Vagina (tissue), 2 donors: ENCODE measurements around the gene LDLRAD3. TPM values are rescaled to one million over a fixed set of nuclear protein-coding genes. Genes with fewer than 3 reads are reported as not detected.

Experiments
- DNase-seq, 2 donors: peaks; one replicate each; pipeline ENCODE4 v3.0.0-alpha.2; 2017; ENCODE audit errors: extremely low spot score in 2 of 2
- H3K27ac ChIP-seq: fragments of 200-600 bp; sonication (generic); one replicate; pipeline ENCODE4 v1.5.1; 2019
- H3K27me3 ChIP-seq: fragments of 200-600 bp; sonication (generic); one replicate; pipeline ENCODE4 v1.5.1; 2019
- H3K36me3 ChIP-seq, 2 donors: fragments of 200-600 bp; sonication (generic); one replicate each; pipeline ENCODE4 v1.5.1; 2017 to 2019
- H3K4me1 ChIP-seq: fragments of 200-600 bp; sonication (generic); one replicate; pipeline ENCODE4 v1.5.1; 2019
- H3K4me3 ChIP-seq, 2 donors: fragments of 200-600 bp; sonication (generic); 1 replicate in 1 of 2; 2 replicates in 1 of 2; pipeline ENCODE4 v1.5.1; 2016 to 2019
- H3K9me3 ChIP-seq: fragments of 200-600 bp; sonication (generic); one replicate; pipeline ENCODE4 v1.5.1; 2019
- CTCF ChIP-seq, 3 experiments: fragments of 450-650 bp in 2 of 3; fragments of 200-600 bp in 1 of 3; sonication (generic) in 1 of 3; IDR thresholded peaks; one replicate each; pipeline ENCODE4 v1.5.1; 2017 to 2019; ENCODE audit warnings: antibody characterized with exemption in 3 of 3, mild to moderate bottlenecking in 2 of 3, moderate library complexity in 2 of 3
- POLR2A ChIP-seq, 2 donors: fragments of 450-650 bp; IDR thresholded peaks; one replicate each; pipeline ENCODE4 v1.6.1; 2017; ENCODE audit warnings: antibody characterized with exemption in 2 of 2, mild to moderate bottlenecking in 2 of 2, moderate library complexity in 2 of 2
- POLR2AphosphoS5 ChIP-seq, 2 donors: sonication (generic); formaldehyde crosslinking; IDR thresholded peaks; one replicate each; pipeline ENCODE4 v1.9.0; 2017; ENCODE audit warnings: antibody characterized with exemption in 2 of 2, mild to moderate bottlenecking in 2 of 2, low read depth in 1 of 2; ENCODE audit not compliant: insufficient read depth in 1 of 2
- intact Hi-C: fragments of 100-400 bp; cut with DNase I; formaldehyde crosslinking; loops from one replicate; pipeline ENCODE4 v1.15.1; 2023
- total RNA-seq: library from RNA; depleted of rRNA; stranded (reverse); fragments of >200 nt; gene quantifications from one replicate; pipeline ENCODE4 v1.2.3, GENCODE V29; 2016

The LDLRAD3 gene
- total RNA-seq, 1 donor from 2014 or later = 34.4 TPM

- no peak for DNase-seq
- intact Hi-C loops = no loop called here
- Histone ChIP-seq H3K4me1 (peaks cover 9% of the 10 kb centered on the region), H3K4me3 (no peak overlapping the region), H3K27me3 (no peaks in the 10 kb centered on the region), H3K9me3 (no peaks in the 10 kb centered on the region), H3K27ac (no peak overlapping the region), H3K36me3 (no peaks in the 10 kb centered on the region)
- no peak for TF ChIP-seq POLR2AphosphoS5 (IDR thresholded peaks at IDR 0.05; ENCODE audit: insufficient read depth in 1 of 2, low read depth in 1 of 2)
- TF ChIP-seq CTCF (IDR thresholded peaks at IDR 0.05) = no peak
- TF ChIP-seq POLR2A (IDR thresholded peaks at IDR 0.05) = no peak
Observed at GRCh38 chr11:35932681-35933319, 11.1 kb upstream of the LDLRAD3 start.

- H3K9me3 ChIP-seq = no peaks in the 10 kb centered on the region
- peaks cover 3% of the 10 kb centered on the region for H3K4me1 ChIP-seq
- no peak for DNase-seq
- no peak overlapping the region for H3K4me3 ChIP-seq
- no peak for TF ChIP-seq POLR2A (IDR thresholded peaks at IDR 0.05)
- TF ChIP-seq CTCF (IDR thresholded peaks at IDR 0.05) = no peak
- no peak for TF ChIP-seq POLR2AphosphoS5 (IDR thresholded peaks at IDR 0.05; ENCODE audit: insufficient read depth in 1 of 2, low read depth in 1 of 2)
- no peak overlapping the region for H3K27ac ChIP-seq
- intact Hi-C loops = no loop called here
- no peaks in the 10 kb centered on the region for H3K27me3 ChIP-seq
- no peaks in the 10 kb centered on the region for H3K36me3 ChIP-seq
Observed at GRCh38 chr11:35933320-35933871, 10.5 kb upstream of the LDLRAD3 start.

DNA sequence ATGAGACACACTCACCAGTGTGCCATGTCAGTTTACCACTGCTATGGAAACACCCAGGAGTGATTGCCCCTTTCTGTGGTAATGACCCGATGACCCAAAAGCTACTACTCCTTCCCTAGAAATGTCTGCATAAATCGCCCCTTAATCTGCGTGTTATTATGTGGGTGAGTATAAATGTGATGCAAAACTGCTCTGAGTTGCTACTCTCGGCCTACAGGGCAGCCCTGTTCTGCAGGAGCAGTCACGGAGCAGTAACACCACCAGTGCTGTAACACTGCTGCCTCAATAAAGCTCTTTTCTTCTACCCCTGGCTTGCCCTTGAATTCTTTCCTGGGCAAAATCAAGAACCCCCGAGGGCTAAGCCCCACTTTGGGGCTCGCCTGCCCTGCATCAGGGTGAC is 9.6 kb upstream of the LDLRAD3 start:
- no peaks in the 10 kb centered on the region for H3K4me1 ChIP-seq
- intact Hi-C loops = no loop called here
- no peaks in the 10 kb centered on the region for H3K9me3 ChIP-seq
- no peaks in the 10 kb centered on the region for H3K36me3 ChIP-seq
- DNase-seq = no peak
- no peaks in the 10 kb centered on the region for H3K27me3 ChIP-seq
- TF ChIP-seq CTCF (IDR thresholded peaks at IDR 0.05) (no peak), POLR2AphosphoS5 (IDR thresholded peaks at IDR 0.05; ENCODE audit: insufficient read depth in 1 of 2, low read depth in 1 of 2) (no peak), POLR2A (IDR thresholded peaks at IDR 0.05) (no peak)
- H3K27ac ChIP-seq = no peak overlapping the region
- no peak overlapping the region for H3K4me3 ChIP-seq

GRCh38 chr11:35934981-35935380 is 8.9 kb upstream of the LDLRAD3 start:
- no peak for DNase-seq
- no peaks in the 10 kb centered on the region for H3K9me3 ChIP-seq
- intact Hi-C loops = no loop called here
- no peak for TF ChIP-seq POLR2A (IDR thresholded peaks at IDR 0.05)
- TF ChIP-seq CTCF (IDR thresholded peaks at IDR 0.05) = no peak
- TF ChIP-seq POLR2AphosphoS5 (IDR thresholded peaks at IDR 0.05; ENCODE audit: insufficient read depth in 1 of 2, low read depth in 1 of 2) = no peak
- H3K4me1 ChIP-seq = no peaks in the 10 kb centered on the region
- no peaks in the 10 kb centered on the region for H3K27me3 ChIP-seq
- H3K4me3 ChIP-seq = no peak overlapping the region
- H3K36me3 ChIP-seq = no peaks in the 10 kb centered on the region
- no peak overlapping the region for H3K27ac ChIP-seq

DNA sequence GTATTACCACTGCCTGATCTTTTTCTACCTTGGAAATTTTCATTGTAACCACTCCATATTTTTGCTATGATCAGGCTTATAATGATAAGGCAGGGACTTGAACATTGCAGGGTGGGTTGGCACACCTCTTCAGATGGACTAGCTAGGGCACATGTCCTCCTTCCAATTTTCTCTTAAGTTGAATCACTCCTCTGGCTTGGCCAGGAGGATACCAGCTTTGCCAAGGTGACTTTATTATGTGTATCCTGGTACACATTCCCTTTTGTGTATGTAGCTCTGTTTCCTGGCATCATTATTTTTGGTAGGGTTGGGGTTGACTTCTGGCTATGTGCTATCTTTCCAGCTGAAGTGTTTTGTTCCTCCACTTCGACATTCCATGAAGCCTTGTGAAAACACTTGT is 8.5 kb upstream of the LDLRAD3 start:
- intact Hi-C loops = no loop called here

More for the DNA sequence above, 8.5 kb upstream of the LDLRAD3 start:
- H3K27me3 ChIP-seq = no peaks in the 10 kb centered on the region
- no peak overlapping the region for H3K27ac ChIP-seq
- TF ChIP-seq CTCF (IDR thresholded peaks at IDR 0.05) = no peak
- no peak for TF ChIP-seq POLR2A (IDR thresholded peaks at IDR 0.05)
- TF ChIP-seq POLR2AphosphoS5 (IDR thresholded peaks at IDR 0.05; ENCODE audit: insufficient read depth in 1 of 2, low read depth in 1 of 2) = no peak
- H3K9me3 ChIP-seq = no peaks in the 10 kb centered on the region
- H3K4me3 ChIP-seq = no peak overlapping the region
- DNase-seq = no peak
- H3K4me1 ChIP-seq = no peaks in the 10 kb centered on the region
- no peaks in the 10 kb centered on the region for H3K36me3 ChIP-seq
